HepG2 (cell line): ENCODE data around the gene STRA6. TPM values are rescaled to one million over a fixed set of nuclear protein-coding genes. Genes with fewer than 3 reads are reported as not detected.

Experiments used
- ATAC-seq: fragments of 200-7000 bp; cut with Tn5 transposase; 3 replicates; pipeline ENCODE4 v1.9.1; 2020; ENCODE audit warnings: mild to moderate bottlenecking, moderate library complexity
- BruUV-seq: library from RNA; stranded (reverse); fragments of 400-500 nt; replicated peaks from 2 replicates; lab custom pipeline; 2021; lab: Mats Ljungman, UMichigan
- CTCF ChIA-PET: fragments of 300-600 bp; formaldehyde crosslinking; extraction: SDS; loops from one replicate; lab custom pipeline; 2021; ENCODE audit warnings: low total read pairs, inconsistent platforms, low intra/inter-chr PET ratio; lab: Yijun Ruan, JAX
- POLR2A ChIA-PET: fragments of 350-600 bp; sonication (Branson Sonifier 250); formaldehyde crosslinking; loops from one replicate; lab custom pipeline; 2020; ENCODE audit warnings: antibody characterized with exemption, inconsistent platforms; lab: Yijun Ruan, JAX
- DNase-seq: peaks from one replicate; pipeline ENCODE4 v3.0.0-alpha.2; 2015; ENCODE audit warnings: low spot score
- FAIRE-seq: peaks from 3 replicates; lab custom pipeline; 2011; peaks lifted over from hg19 to GRCh38; lab: Jason Lieb, UNC
- H2AFZ ChIP-seq: one replicate; pipeline ENCODE4 v1.6.1; 2011; ENCODE audit warnings: low read length, inconsistent platforms
- H3K27ac ChIP-seq: fragments of 300-600 bp; 3 replicates; pipeline ENCODE4 v1.8.0; 2011; ENCODE audit warnings: mixed run types, mild to moderate bottlenecking, mixed read lengths, low read length, inconsistent platforms; ENCODE audit not compliant: insufficient read depth; ENCODE audit errors: extremely low read length
- H3K27me3 ChIP-seq, 2 experiments: fragments of 200-600 bp in 1 of 2; 2 replicates in 1 of 2; 3 replicates in 1 of 2; pipeline versions ENCODE4 v1.6.0 to v1.8.0; 2011; ENCODE audit warnings: low read length in 2 of 2, mild to moderate bottlenecking in 2 of 2, moderate library complexity in 2 of 2, inconsistent platforms in 1 of 2; ENCODE audit not compliant: insufficient read depth in 2 of 2, control insufficient read depth in 1 of 2
- H3K36me3 ChIP-seq, 2 experiments: fragments of 200-600 bp in 1 of 2; replicated peaks in 1 of 2; 2 replicates in 1 of 2; 3 replicates in 1 of 2; pipeline versions ENCODE4 v1.5.1 to v1.8.0; 2011; ENCODE audit warnings: low read length in 2 of 2, inconsistent platforms in 1 of 2; ENCODE audit not compliant: insufficient read depth in 2 of 2, control insufficient read depth in 1 of 2
- H3K4me1 ChIP-seq: 2 replicates; pipeline ENCODE4 v1.5.1; 2012; ENCODE audit warnings: low read length, inconsistent platforms; ENCODE audit not compliant: insufficient read depth
- H3K4me2 ChIP-seq: 2 replicates; pipeline ENCODE4 v1.6.0; 2011; ENCODE audit warnings: low read depth, low read length, inconsistent platforms
- H3K4me3 ChIP-seq, 3 experiments: fragments of 200-600 bp in 1 of 3; sonication (generic), shearing (Covaris generic) in 1 of 3; replicated peaks in 1 of 3; 2 replicates each; pipeline ENCODE4 v1.5.1; 2011 to 2016; ENCODE audit warnings: low read length in 3 of 3, inconsistent platforms in 2 of 3, low read depth in 2 of 3, mild to moderate bottlenecking in 2 of 3, control low read depth in 1 of 3, mixed read lengths in 1 of 3; ENCODE audit not compliant: insufficient read depth in 1 of 3
- H3K79me2 ChIP-seq: one replicate; pipeline ENCODE4 v1.6.1; 2011; ENCODE audit warnings: low read length, inconsistent platforms; ENCODE audit not compliant: insufficient read depth
- H3K9ac ChIP-seq: 2 replicates; pipeline ENCODE4 v1.6.0; 2011; ENCODE audit warnings: mild to moderate bottlenecking, low read depth, low read length, inconsistent platforms; ENCODE audit not compliant: insufficient read depth
- H3K9me3 ChIP-seq: 2 replicates; pipeline ENCODE4 v1.5.1; 2012; ENCODE audit warnings: mild to moderate bottlenecking, low read length
- H4K20me1 ChIP-seq: 2 replicates; pipeline ENCODE4 v1.6.0; 2011; ENCODE audit warnings: inconsistent platforms, mild to moderate bottlenecking, low read length, moderate library complexity; ENCODE audit not compliant: insufficient read depth
- FOXC1 ChIP-seq: sonication (generic); formaldehyde crosslinking; IDR thresholded peaks from 2 replicates; pipeline ENCODE4 v1.8.0; 2022; ENCODE audit warnings: mild to moderate bottlenecking, missing genetic modification reagents, borderline replicate concordance
- MNT ChIP-seq: fragments of 450-650 bp; IDR thresholded peaks from 2 replicates; pipeline ENCODE4 v1.6.1; 2016
- NR1H2 ChIP-seq: sonication (generic); formaldehyde crosslinking; IDR thresholded peaks from 2 replicates; pipeline ENCODE4 v1.8.1; 2022; ENCODE audit warnings: low read depth, missing genetic modification reagents, borderline replicate concordance
- POLR2AphosphoS5 ChIP-seq: IDR thresholded peaks from 2 replicates; pipeline ENCODE4 v1.6.1; 2012; ENCODE audit warnings: low read depth, low read length
- ZNF441 ChIP-seq: sonication (generic); formaldehyde crosslinking; IDR thresholded peaks from 2 replicates; pipeline ENCODE4 v1.7.0; 2021; ENCODE audit warnings: missing genetic modification reagents, borderline replicate concordance
- WGBS: methylation state at CpG from one replicate; pipeline ENCODE4 v1.1.6; 2017; ENCODE audit warnings: low lambda C conversion rate; 5-methylcytosine and 5-hydroxymethylcytosine counted together
- in situ Hi-C: cut with HindIII; loops from 2 replicates; pipeline ENCODE4 v1.10.0; 2017; ENCODE audit warnings: low pct_unique_long_range_greater_than_20kb; ENCODE audit not compliant: extremely low pct_ligation_motif_present
- intact Hi-C: fragments of 100-400 bp; cut with micrococcal nuclease; formaldehyde crosslinking; loops from one replicate; pipeline ENCODE4 v1.10.0; 2022; ENCODE audit not compliant: unreplicated experiment
- polyA plus RNA-seq, 8 experiments: library from polyadenylated mRNA; depleted of rRNA in 3 of 8; stranded (reverse) in 7 of 8; unstranded in 1 of 8; fragments of >200 nt; fragmentation: Illumina TruSeq in 4 of 8; extraction: Trizol in 4 of 8; gene quantifications; 2 replicates each; pipeline versions ENCODE4 v1.2.1 to v1.2.3, GENCODE V29; 2011 to 2016; ENCODE audit warnings: low read depth in 4 of 8, missing spikeins in 1 of 8, mixed read lengths in 1 of 8; ENCODE audit not compliant: insufficient read depth in 1 of 8
- total RNA-seq, 5 experiments: library from RNA; depleted of rRNA; stranded (reverse); fragments of >200 nt; fragmentation: Illumina TruSeq; extraction: Trizol; gene quantifications; 2 replicates each; pipeline ENCODE4 v1.2.3, GENCODE V29; 2016; ENCODE audit warnings: low read depth in 1 of 5
- TF ChIP-seq, protein P1 (sequence below): sonication (generic); formaldehyde crosslinking; IDR thresholded peaks from 2 replicates; pipeline ENCODE4 v1.5.0; 2020; ENCODE audit warnings: mild to moderate bottlenecking, missing genetic modification reagents

The STRA6 gene
- total and polyA plus RNA-seq, 2 of the 13 experiments (the other 11 are each of a cell fraction or from before 2014, with no cell fraction given), result 1.6 to 2.1 TPM

GRCh38 chr15:74180881-74181602 is 21.5 kb downstream of the STRA6 start:
- in situ Hi-C loops (no loop called here), intact Hi-C loops (no loop called here)
- no peaks in the 10 kb centered on the region for H3K36me3 ChIP-seq
- H3K9ac ChIP-seq, result no peak overlapping the region
- no peaks in the 10 kb centered on the region for H3K79me2 ChIP-seq
- no peak for DNase-seq
- BruUV-seq, result no TSS peak
- H3K4me1 ChIP-seq, result no peaks in the 10 kb centered on the region
- no peak overlapping the region for H2AFZ ChIP-seq
- no peak overlapping the region for H3K27ac ChIP-seq
- TF ChIP-seq MNT, result peak; percentile 82
- TF ChIP-seq NR1H2, result no peak
- FAIRE-seq, result no peak
- peaks cover 5 to 7% of the 10 kb centered on the region in 2 experiments; a peak in 3 of 5 replicates for H3K27me3 ChIP-seq
- H4K20me1 ChIP-seq, result no peaks in the 10 kb centered on the region; the same call in 1 of the 2 replicates
- 31% methylated on average over 7 of the region's 21 CpGs for WGBS
- ATAC-seq, result no peak
- no peaks in the 10 kb centered on the region for H3K9me3 ChIP-seq
- ChIA-PET POLR2A (no interaction called here), CTCF (no interaction called here)
- no peak overlapping the region for H3K4me2 ChIP-seq
- no peak overlapping the region for H3K4me3 ChIP-seq

GRCh38 chr15:74179983-74180880 is 22.4 kb downstream of the STRA6 start:
- Histone ChIP-seq H3K4me3 (no peak overlapping the region), H3K9ac (no peak overlapping the region), H3K9me3 (no peaks in the 10 kb centered on the region), H3K79me2 (no peaks in the 10 kb centered on the region), H2AFZ (no peak overlapping the region), H3K27me3 (peaks cover 5 to 15% of the 10 kb centered on the region in 2 experiments; a peak in 4 of 5 replicates), H3K4me1 (no peaks in the 10 kb centered on the region), H3K4me2 (no peak overlapping the region), H3K36me3 (no peaks in the 10 kb centered on the region), H3K27ac (no peak overlapping the region), H4K20me1 (no peaks in the 10 kb centered on the region; the same call in 1 of the 2 replicates)
- WGBS, result 86% methylated on average over 5 of the region's 17 CpGs
- POLR2A ChIA-PET, result no interaction called here
- CTCF ChIA-PET, result no interaction called here
- ATAC-seq (no peak), FAIRE-seq (no peak), DNase-seq (no peak)
- in situ Hi-C loops (no loop called here), intact Hi-C loops (no loop called here)
- TF ChIP-seq, protein P1, sequence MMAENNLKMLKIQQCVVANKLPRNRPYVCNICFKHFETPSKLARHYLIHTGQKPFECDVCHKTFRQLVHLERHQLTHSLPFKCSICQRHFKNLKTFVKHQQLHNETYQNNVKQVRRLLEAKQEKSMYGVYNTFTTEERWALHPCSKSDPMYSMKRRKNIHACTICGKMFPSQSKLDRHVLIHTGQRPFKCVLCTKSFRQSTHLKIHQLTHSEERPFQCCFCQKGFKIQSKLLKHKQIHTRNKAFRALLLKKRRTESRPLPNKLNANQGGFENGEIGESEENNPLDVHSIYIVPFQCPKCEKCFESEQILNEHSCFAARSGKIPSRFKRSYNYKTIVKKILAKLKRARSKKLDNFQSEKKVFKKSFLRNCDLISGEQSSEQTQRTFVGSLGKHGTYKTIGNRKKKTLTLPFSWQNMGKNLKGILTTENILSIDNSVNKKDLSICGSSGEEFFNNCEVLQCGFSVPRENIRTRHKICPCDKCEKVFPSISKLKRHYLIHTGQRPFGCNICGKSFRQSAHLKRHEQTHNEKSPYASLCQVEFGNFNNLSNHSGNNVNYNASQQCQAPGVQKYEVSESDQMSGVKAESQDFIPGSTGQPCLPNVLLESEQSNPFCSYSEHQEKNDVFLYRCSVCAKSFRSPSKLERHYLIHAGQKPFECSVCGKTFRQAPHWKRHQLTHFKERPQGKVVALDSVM (CRISPR knock-in tag), result no peak
- no peak for TF ChIP-seq POLR2AphosphoS5
- no peak for TF ChIP-seq FOXC1 (CRISPR knock-in tag)
- TF ChIP-seq ZNF441 (CRISPR knock-in tag), result no peak
- no TSS peak for BruUV-seq
